GM23338 (cell line): Measurements from ENCODE around the gene BRD9. TPM values are rescaled to one million over a fixed set of nuclear protein-coding genes. Genes with fewer than 3 reads are reported as not detected.

Experiments used
- ATAC-seq: fragments of 200-7000 bp; cut with Tn5 transposase; 3 replicates; pipeline ENCODE4 v1.9.1; 2020
- DNase-seq: peaks from one replicate; pipeline ENCODE4 v3.0.0-alpha.2; 2015; ENCODE audit warnings: low spot score
- H2AFZ ChIP-seq: fragments of 200-600 bp; sonication (generic); 2 replicates; pipeline ENCODE4 v1.8.0; 2016; ENCODE audit warnings: antibody characterized with exemption, mild to moderate bottlenecking, moderate library complexity
- H3F3A ChIP-seq: fragments of 200-600 bp; sonication (generic); replicated peaks from 2 replicates; pipeline ENCODE4 v1.8.0; 2017; ENCODE audit warnings: antibody characterized with exemption, mixed run types, low read depth
- H3K27ac ChIP-seq: fragments of 200-600 bp; sonication (generic); 2 replicates; pipeline ENCODE4 v1.6.1; 2016; ENCODE audit warnings: low read depth
- H3K27me3 ChIP-seq: fragments of 200-600 bp; sonication (generic); 2 replicates; pipeline ENCODE4 v1.8.0; 2016; ENCODE audit warnings: mild to moderate bottlenecking, mixed run types, moderate library complexity; ENCODE audit not compliant: insufficient read depth
- H3K36me3 ChIP-seq: fragments of 200-600 bp; sonication (generic); 2 replicates; pipeline ENCODE4 v1.8.0; 2016; ENCODE audit warnings: mild to moderate bottlenecking; ENCODE audit not compliant: insufficient read depth
- H3K4me1 ChIP-seq: fragments of 200-600 bp; sonication (generic); 2 replicates; pipeline ENCODE4 v1.8.0; 2016; ENCODE audit warnings: mild to moderate bottlenecking, moderate library complexity; ENCODE audit not compliant: insufficient read depth
- H3K4me2 ChIP-seq: fragments of 200-600 bp; sonication (generic); 2 replicates; pipeline ENCODE4 v1.7.1; 2017; ENCODE audit warnings: mixed run types
- H3K4me3 ChIP-seq: fragments of 200-600 bp; sonication (generic); 2 replicates; pipeline ENCODE4 v1.6.1; 2016; ENCODE audit warnings: mixed run types
- H3K79me2 ChIP-seq: fragments of 200-600 bp; sonication (generic); replicated peaks from 2 replicates; pipeline ENCODE4 v1.8.0; 2017; ENCODE audit warnings: mild to moderate bottlenecking; ENCODE audit not compliant: insufficient read depth
- H3K9me2 ChIP-seq: fragments of 200-600 bp; sonication (generic); 2 replicates; pipeline ENCODE4 v1.8.0; 2017; ENCODE audit not compliant: insufficient read depth
- H4K20me1 ChIP-seq: fragments of 200-600 bp; sonication (generic); replicated peaks from 2 replicates; pipeline ENCODE4 v1.8.0; 2017; ENCODE audit warnings: mild to moderate bottlenecking; ENCODE audit not compliant: insufficient read depth
- H3K27ac Mint-ChIP-seq: 2 replicates; pipeline ENCODE4 v1.8.0; 2020; ENCODE audit warnings: inconsistent platforms, mild to moderate bottlenecking, moderate library complexity, mixed read lengths
- H3K27me3 Mint-ChIP-seq: 3 replicates; pipeline ENCODE4 v1.8.0; 2022; ENCODE audit warnings: low read depth, mild to moderate bottlenecking, moderate library complexity, mixed read lengths, inconsistent platforms; ENCODE audit not compliant: insufficient read depth, poor library complexity
- H3K36me3 Mint-ChIP-seq: 3 replicates; pipeline ENCODE4 v1.8.0; 2021; ENCODE audit warnings: low read depth, mild to moderate bottlenecking, inconsistent platforms, moderate library complexity, mixed read lengths
- H3K4me1 Mint-ChIP-seq: 3 replicates; pipeline ENCODE4 v1.8.0; 2020; ENCODE audit warnings: mild to moderate bottlenecking, inconsistent platforms, mixed read lengths
- H3K4me3 Mint-ChIP-seq: 3 replicates; pipeline ENCODE4 v1.8.0; 2021; ENCODE audit warnings: moderate library complexity, mild to moderate bottlenecking, inconsistent platforms, mixed read lengths
- H3K9me3 Mint-ChIP-seq: 3 replicates; pipeline ENCODE4 v1.8.0; 2020; ENCODE audit warnings: moderate library complexity, mild to moderate bottlenecking, inconsistent platforms, mixed read lengths
- CREB1 ChIP-seq: fragments of 250-450 bp; sonication (Bioruptor Pico); IDR thresholded peaks from 2 replicates; pipeline ENCODE4 v1.5.0; 2020; ENCODE audit warnings: low read depth, mild to moderate bottlenecking, moderate library complexity
- EZH2 ChIP-seq: fragments of 200-600 bp; sonication (generic); IDR thresholded peaks from one replicate; pipeline ENCODE4 v1.8.0; 2017; ENCODE audit warnings: antibody characterized with exemption, mild to moderate bottlenecking, low read depth; ENCODE audit not compliant: unreplicated experiment
- JUNB ChIP-seq: IDR thresholded peaks from one replicate; pipeline ENCODE4 v1.6.1; 2016; ENCODE audit warnings: antibody characterized with exemption; ENCODE audit not compliant: unreplicated experiment
- NANOG ChIP-seq: IDR thresholded peaks from 2 replicates; pipeline ENCODE4 v1.6.1; 2016; ENCODE audit warnings: antibody characterized with exemption, borderline replicate concordance
- POLR2AphosphoS5 ChIP-seq: IDR thresholded peaks from 2 replicates; pipeline ENCODE4 v1.6.1; 2016; ENCODE audit warnings: antibody characterized with exemption, low read depth
- REST ChIP-seq: IDR thresholded peaks from one replicate; pipeline ENCODE4 v1.6.1; 2018; ENCODE audit warnings: antibody characterized with exemption; ENCODE audit not compliant: unreplicated experiment
- STAT1 ChIP-seq: IDR thresholded peaks from one replicate; pipeline ENCODE4 v1.6.1; 2016; ENCODE audit warnings: antibody characterized with exemption; ENCODE audit not compliant: unreplicated experiment
- ZNF331 ChIP-seq: fragments of 250-450 bp; sonication (Bioruptor Pico); IDR thresholded peaks from 2 replicates; pipeline ENCODE4 v1.5.0; 2020; ENCODE audit warnings: low read depth, mild to moderate bottlenecking, moderate library complexity
- polyA plus RNA-seq: library from polyadenylated mRNA; unstranded; fragments of >200 nt; fragmentation: Nextera tagmentation; extraction: Ambion mirVana; gene quantifications from 2 replicates; pipeline ENCODE4 v1.2.1, GENCODE V29; 2016
- total RNA-seq: library from RNA; depleted of rRNA; stranded (reverse); fragments of >200 nt; shearing (Covaris generic); gene quantifications from 2 replicates; pipeline ENCODE4 v1.2.3, GENCODE V29; 2014
- TF ChIP-seq, protein P1 (sequence below), 2 experiments: fragments of 200-600 bp in 1 of 2; sonication (generic) in 1 of 2; conservative IDR thresholded peaks; 2 replicates each; pipeline versions ENCODE4 v1.5.1 to v1.6.1; 2016 to 2017; ENCODE audit warnings: antibody characterized with exemption in 2 of 2, low read depth in 2 of 2, mild to moderate bottlenecking in 2 of 2, moderate library complexity in 1 of 2
- TF ChIP-seq, protein P2 (sequence below): IDR thresholded peaks from 2 replicates; pipeline ENCODE4 v1.6.1; 2016; ENCODE audit warnings: antibody characterized with exemption
- TF ChIP-seq, protein P3 (sequence below): fragments of 250-450 bp; sonication (Bioruptor Pico); IDR thresholded peaks from 2 replicates; pipeline ENCODE4 v1.5.0; 2020; ENCODE audit warnings: mild to moderate bottlenecking, moderate library complexity

The BRD9 gene
- total and polyA plus RNA-seq, 2 experiments from 2014 or later = 32.9 to 54.7 TPM

- TF ChIP-seq CREB1 (CRISPR knock-in tag) = no peak
These were observed 15.9 kb downstream of the BRD9 start (continued) for GRCh38 chr5:876398-877365.

DNA sequence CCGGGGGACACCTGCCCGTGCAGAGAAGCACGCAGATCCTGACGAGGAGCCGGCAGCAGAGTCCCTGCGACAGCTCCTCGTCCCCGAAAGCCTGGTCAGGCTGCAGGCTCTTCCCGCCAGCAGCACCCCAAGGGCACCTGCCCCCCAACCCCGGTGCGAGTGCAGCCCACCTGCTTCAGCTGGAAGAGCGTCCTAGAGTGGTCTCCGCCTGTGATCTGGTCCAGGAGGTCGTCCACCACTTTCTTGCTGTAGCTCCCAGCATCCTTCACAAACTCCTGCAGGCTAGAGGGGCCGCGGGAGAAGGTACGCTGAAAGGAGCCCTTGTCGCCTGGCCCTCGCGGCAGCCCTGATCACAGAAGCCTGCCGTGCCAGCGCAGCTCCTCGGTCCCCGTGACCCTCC lies 16.7 kb downstream of the BRD9 start:
- H3F3A ChIP-seq = no peaks in the 10 kb centered on the region
- Mint-ChIP-seq H3K36me3 (peaks cover 76% of the 10 kb centered on the region), H3K27me3 (peaks cover 11% of the 10 kb centered on the region), H3K4me1 (no peaks in the 10 kb centered on the region), H3K4me3 (no peak overlapping the region), H3K27ac (no peak overlapping the region), H3K9me3 (no peaks in the 10 kb centered on the region)
- H3K79me2 ChIP-seq = peaks cover 21% of the 10 kb centered on the region
- H3K36me3 ChIP-seq = peaks cover 31% of the 10 kb centered on the region
- no peak overlapping the region for H3K4me2 ChIP-seq
- H3K4me1 ChIP-seq = no peaks in the 10 kb centered on the region
- no peak for DNase-seq
- H4K20me1 ChIP-seq = peaks cover 16% of the 10 kb centered on the region
- no peak overlapping the region for H3K27ac ChIP-seq
- no peak overlapping the region for H3K4me3 ChIP-seq
- no peaks in the 10 kb centered on the region for H3K9me2 ChIP-seq
- no peak for ATAC-seq
- no peaks in the 10 kb centered on the region for H3K27me3 ChIP-seq
- no peak overlapping the region for H2AFZ ChIP-seq
- TF ChIP-seq, protein P1, sequence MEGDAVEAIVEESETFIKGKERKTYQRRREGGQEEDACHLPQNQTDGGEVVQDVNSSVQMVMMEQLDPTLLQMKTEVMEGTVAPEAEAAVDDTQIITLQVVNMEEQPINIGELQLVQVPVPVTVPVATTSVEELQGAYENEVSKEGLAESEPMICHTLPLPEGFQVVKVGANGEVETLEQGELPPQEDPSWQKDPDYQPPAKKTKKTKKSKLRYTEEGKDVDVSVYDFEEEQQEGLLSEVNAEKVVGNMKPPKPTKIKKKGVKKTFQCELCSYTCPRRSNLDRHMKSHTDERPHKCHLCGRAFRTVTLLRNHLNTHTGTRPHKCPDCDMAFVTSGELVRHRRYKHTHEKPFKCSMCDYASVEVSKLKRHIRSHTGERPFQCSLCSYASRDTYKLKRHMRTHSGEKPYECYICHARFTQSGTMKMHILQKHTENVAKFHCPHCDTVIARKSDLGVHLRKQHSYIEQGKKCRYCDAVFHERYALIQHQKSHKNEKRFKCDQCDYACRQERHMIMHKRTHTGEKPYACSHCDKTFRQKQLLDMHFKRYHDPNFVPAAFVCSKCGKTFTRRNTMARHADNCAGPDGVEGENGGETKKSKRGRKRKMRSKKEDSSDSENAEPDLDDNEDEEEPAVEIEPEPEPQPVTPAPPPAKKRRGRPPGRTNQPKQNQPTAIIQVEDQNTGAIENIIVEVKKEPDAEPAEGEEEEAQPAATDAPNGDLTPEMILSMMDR (conservative IDR thresholded peaks at IDR 0.05; ENCODE audit: low read depth in 2 of 2) = no peak
- TF ChIP-seq, protein P2, sequence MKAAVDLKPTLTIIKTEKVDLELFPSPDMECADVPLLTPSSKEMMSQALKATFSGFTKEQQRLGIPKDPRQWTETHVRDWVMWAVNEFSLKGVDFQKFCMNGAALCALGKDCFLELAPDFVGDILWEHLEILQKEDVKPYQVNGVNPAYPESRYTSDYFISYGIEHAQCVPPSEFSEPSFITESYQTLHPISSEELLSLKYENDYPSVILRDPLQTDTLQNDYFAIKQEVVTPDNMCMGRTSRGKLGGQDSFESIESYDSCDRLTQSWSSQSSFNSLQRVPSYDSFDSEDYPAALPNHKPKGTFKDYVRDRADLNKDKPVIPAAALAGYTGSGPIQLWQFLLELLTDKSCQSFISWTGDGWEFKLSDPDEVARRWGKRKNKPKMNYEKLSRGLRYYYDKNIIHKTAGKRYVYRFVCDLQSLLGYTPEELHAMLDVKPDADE = no peak
- no peak for TF ChIP-seq CREB1 (CRISPR knock-in tag)
- TF ChIP-seq JUNB = no peak
- TF ChIP-seq REST = no peak
- TF ChIP-seq, protein P3, sequence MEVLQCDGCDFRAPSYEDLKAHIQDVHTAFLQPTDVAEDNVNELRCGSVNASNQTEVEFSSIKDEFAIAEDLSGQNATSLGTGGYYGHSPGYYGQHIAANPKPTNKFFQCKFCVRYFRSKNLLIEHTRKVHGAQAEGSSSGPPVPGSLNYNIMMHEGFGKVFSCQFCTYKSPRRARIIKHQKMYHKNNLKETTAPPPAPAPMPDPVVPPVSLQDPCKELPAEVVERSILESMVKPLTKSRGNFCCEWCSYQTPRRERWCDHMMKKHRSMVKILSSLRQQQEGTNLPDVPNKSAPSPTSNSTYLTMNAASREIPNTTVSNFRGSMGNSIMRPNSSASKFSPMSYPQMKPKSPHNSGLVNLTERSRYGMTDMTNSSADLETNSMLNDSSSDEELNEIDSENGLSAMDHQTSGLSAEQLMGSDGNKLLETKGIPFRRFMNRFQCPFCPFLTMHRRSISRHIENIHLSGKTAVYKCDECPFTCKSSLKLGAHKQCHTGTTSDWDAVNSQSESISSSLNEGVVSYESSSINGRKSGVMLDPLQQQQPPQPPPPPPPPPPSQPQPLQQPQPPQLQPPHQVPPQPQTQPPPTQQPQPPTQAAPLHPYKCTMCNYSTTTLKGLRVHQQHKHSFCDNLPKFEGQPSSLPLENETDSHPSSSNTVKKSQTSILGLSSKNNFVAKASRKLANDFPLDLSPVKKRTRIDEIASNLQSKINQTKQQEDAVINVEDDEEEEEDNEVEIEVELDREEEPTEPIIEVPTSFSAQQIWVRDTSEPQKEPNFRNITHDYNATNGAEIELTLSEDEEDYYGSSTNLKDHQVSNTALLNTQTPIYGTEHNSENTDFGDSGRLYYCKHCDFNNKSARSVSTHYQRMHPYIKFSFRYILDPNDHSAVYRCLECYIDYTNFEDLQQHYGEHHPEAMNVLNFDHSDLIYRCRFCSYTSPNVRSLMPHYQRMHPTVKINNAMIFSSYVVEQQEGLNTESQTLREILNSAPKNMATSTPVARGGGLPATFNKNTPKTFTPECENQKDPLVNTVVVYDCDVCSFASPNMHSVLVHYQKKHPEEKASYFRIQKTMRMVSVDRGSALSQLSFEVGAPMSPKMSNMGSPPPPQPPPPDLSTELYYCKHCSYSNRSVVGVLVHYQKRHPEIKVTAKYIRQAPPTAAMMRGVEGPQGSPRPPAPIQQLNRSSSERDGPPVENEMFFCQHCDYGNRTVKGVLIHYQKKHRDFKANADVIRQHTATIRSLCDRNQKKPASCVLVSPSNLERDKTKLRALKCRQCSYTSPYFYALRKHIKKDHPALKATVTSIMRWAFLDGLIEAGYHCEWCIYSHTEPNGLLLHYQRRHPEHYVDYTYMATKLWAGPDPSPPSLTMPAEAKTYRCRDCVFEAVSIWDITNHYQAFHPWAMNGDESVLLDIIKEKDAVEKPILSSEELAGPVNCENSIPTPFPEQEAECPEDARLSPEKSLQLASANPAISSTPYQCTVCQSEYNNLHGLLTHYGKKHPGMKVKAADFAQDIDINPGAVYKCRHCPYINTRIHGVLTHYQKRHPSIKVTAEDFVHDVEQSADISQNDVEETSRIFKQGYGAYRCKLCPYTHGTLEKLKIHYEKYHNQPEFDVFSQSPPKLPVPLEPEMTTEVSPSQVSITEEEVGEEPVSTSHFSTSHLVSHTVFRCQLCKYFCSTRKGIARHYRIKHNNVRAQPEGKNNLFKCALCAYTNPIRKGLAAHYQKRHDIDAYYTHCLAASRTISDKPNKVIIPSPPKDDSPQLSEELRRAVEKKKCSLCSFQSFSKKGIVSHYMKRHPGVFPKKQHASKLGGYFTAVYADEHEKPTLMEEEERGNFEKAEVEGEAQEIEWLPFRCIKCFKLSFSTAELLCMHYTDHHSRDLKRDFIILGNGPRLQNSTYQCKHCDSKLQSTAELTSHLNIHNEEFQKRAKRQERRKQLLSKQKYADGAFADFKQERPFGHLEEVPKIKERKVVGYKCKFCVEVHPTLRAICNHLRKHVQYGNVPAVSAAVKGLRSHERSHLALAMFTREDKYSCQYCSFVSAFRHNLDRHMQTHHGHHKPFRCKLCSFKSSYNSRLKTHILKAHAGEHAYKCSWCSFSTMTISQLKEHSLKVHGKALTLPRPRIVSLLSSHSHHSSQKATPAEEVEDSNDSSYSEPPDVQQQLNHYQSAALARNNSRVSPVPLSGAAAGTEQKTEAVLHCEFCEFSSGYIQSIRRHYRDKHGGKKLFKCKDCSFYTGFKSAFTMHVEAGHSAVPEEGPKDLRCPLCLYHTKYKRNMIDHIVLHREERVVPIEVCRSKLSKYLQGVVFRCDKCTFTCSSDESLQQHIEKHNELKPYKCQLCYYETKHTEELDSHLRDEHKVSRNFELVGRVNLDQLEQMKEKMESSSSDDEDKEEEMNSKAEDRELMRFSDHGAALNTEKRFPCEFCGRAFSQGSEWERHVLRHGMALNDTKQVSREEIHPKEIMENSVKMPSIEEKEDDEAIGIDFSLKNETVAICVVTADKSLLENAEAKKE (CRISPR knock-in tag) = no peak
- TF ChIP-seq POLR2AphosphoS5 = no peak
- TF ChIP-seq EZH2 = no peak
- TF ChIP-seq STAT1 = no peak
- no peak for TF ChIP-seq ZNF331 (CRISPR knock-in tag)
- no peak for TF ChIP-seq NANOG
